GM23338 (cell line): ENCODE data around the gene OMP. TPM values are rescaled to one million over a fixed set of nuclear protein-coding genes. Genes with fewer than 3 reads are reported as not detected.

ENCODE experiments used
- ATAC-seq: fragments of 200-7000 bp; cut with Tn5 transposase; 3 replicates; pipeline ENCODE4 v1.9.1; 2020
- DNase-seq: peaks from one replicate; pipeline ENCODE4 v3.0.0-alpha.2; 2015; ENCODE audit warnings: low spot score
- H2AFZ ChIP-seq: fragments of 200-600 bp; sonication (generic); 2 replicates; pipeline ENCODE4 v1.8.0; 2016; ENCODE audit warnings: antibody characterized with exemption, mild to moderate bottlenecking, moderate library complexity
- H3F3A ChIP-seq: fragments of 200-600 bp; sonication (generic); replicated peaks from 2 replicates; pipeline ENCODE4 v1.8.0; 2017; ENCODE audit warnings: antibody characterized with exemption, mixed run types, low read depth
- H3K27ac ChIP-seq: fragments of 200-600 bp; sonication (generic); 2 replicates; pipeline ENCODE4 v1.6.1; 2016; ENCODE audit warnings: low read depth
- H3K27me3 ChIP-seq: fragments of 200-600 bp; sonication (generic); 2 replicates; pipeline ENCODE4 v1.8.0; 2016; ENCODE audit warnings: mild to moderate bottlenecking, mixed run types, moderate library complexity; ENCODE audit not compliant: insufficient read depth
- H3K36me3 ChIP-seq: fragments of 200-600 bp; sonication (generic); 2 replicates; pipeline ENCODE4 v1.8.0; 2016; ENCODE audit warnings: mild to moderate bottlenecking; ENCODE audit not compliant: insufficient read depth
- H3K4me1 ChIP-seq: fragments of 200-600 bp; sonication (generic); 2 replicates; pipeline ENCODE4 v1.8.0; 2016; ENCODE audit warnings: mild to moderate bottlenecking, moderate library complexity; ENCODE audit not compliant: insufficient read depth
- H3K4me2 ChIP-seq: fragments of 200-600 bp; sonication (generic); 2 replicates; pipeline ENCODE4 v1.7.1; 2017; ENCODE audit warnings: mixed run types
- H3K4me3 ChIP-seq: fragments of 200-600 bp; sonication (generic); 2 replicates; pipeline ENCODE4 v1.6.1; 2016; ENCODE audit warnings: mixed run types
- H3K79me2 ChIP-seq: fragments of 200-600 bp; sonication (generic); replicated peaks from 2 replicates; pipeline ENCODE4 v1.8.0; 2017; ENCODE audit warnings: mild to moderate bottlenecking; ENCODE audit not compliant: insufficient read depth
- H3K9me2 ChIP-seq: fragments of 200-600 bp; sonication (generic); 2 replicates; pipeline ENCODE4 v1.8.0; 2017; ENCODE audit not compliant: insufficient read depth
- H4K20me1 ChIP-seq: fragments of 200-600 bp; sonication (generic); replicated peaks from 2 replicates; pipeline ENCODE4 v1.8.0; 2017; ENCODE audit warnings: mild to moderate bottlenecking; ENCODE audit not compliant: insufficient read depth
- H3K27ac Mint-ChIP-seq: 2 replicates; pipeline ENCODE4 v1.8.0; 2020; ENCODE audit warnings: inconsistent platforms, mild to moderate bottlenecking, moderate library complexity, mixed read lengths
- H3K27me3 Mint-ChIP-seq: 3 replicates; pipeline ENCODE4 v1.8.0; 2022; ENCODE audit warnings: low read depth, mild to moderate bottlenecking, moderate library complexity, mixed read lengths, inconsistent platforms; ENCODE audit not compliant: insufficient read depth, poor library complexity
- H3K36me3 Mint-ChIP-seq: 3 replicates; pipeline ENCODE4 v1.8.0; 2021; ENCODE audit warnings: low read depth, mild to moderate bottlenecking, inconsistent platforms, moderate library complexity, mixed read lengths
- H3K4me1 Mint-ChIP-seq: 3 replicates; pipeline ENCODE4 v1.8.0; 2020; ENCODE audit warnings: mild to moderate bottlenecking, inconsistent platforms, mixed read lengths
- H3K4me3 Mint-ChIP-seq: 3 replicates; pipeline ENCODE4 v1.8.0; 2021; ENCODE audit warnings: moderate library complexity, mild to moderate bottlenecking, inconsistent platforms, mixed read lengths
- H3K9me3 Mint-ChIP-seq: 3 replicates; pipeline ENCODE4 v1.8.0; 2020; ENCODE audit warnings: moderate library complexity, mild to moderate bottlenecking, inconsistent platforms, mixed read lengths
- CREB1 ChIP-seq: fragments of 250-450 bp; sonication (Bioruptor Pico); IDR thresholded peaks from 2 replicates; pipeline ENCODE4 v1.5.0; 2020; ENCODE audit warnings: low read depth, mild to moderate bottlenecking, moderate library complexity
- CTCF ChIP-seq, 2 experiments: fragments of 200-600 bp in 1 of 2; sonication (generic) in 1 of 2; conservative IDR thresholded peaks; 2 replicates each; pipeline versions ENCODE4 v1.5.1 to v1.6.1; 2016 to 2017; ENCODE audit warnings: antibody characterized with exemption in 2 of 2, low read depth in 2 of 2, mild to moderate bottlenecking in 2 of 2, moderate library complexity in 1 of 2
- ETS1 ChIP-seq: IDR thresholded peaks from 2 replicates; pipeline ENCODE4 v1.6.1; 2016; ENCODE audit warnings: antibody characterized with exemption
- EZH2 ChIP-seq: fragments of 200-600 bp; sonication (generic); IDR thresholded peaks from one replicate; pipeline ENCODE4 v1.8.0; 2017; ENCODE audit warnings: antibody characterized with exemption, mild to moderate bottlenecking, low read depth; ENCODE audit not compliant: unreplicated experiment
- EZH2phosphoT487 ChIP-seq: fragments of 200-600 bp; sonication (generic); IDR thresholded peaks from one replicate; pipeline ENCODE4 v1.8.1; 2018; ENCODE audit warnings: antibody characterized with exemption; ENCODE audit not compliant: unreplicated experiment
- JUNB ChIP-seq: IDR thresholded peaks from one replicate; pipeline ENCODE4 v1.6.1; 2016; ENCODE audit warnings: antibody characterized with exemption; ENCODE audit not compliant: unreplicated experiment
- NANOG ChIP-seq: IDR thresholded peaks from 2 replicates; pipeline ENCODE4 v1.6.1; 2016; ENCODE audit warnings: antibody characterized with exemption, borderline replicate concordance
- STAT1 ChIP-seq: IDR thresholded peaks from one replicate; pipeline ENCODE4 v1.6.1; 2016; ENCODE audit warnings: antibody characterized with exemption; ENCODE audit not compliant: unreplicated experiment
- ZNF114 ChIP-seq: fragments of 250-450 bp; sonication (Bioruptor Pico); IDR thresholded peaks from 2 replicates; pipeline ENCODE4 v1.5.0; 2020; ENCODE audit warnings: mild to moderate bottlenecking, moderate library complexity
- ZNF462 ChIP-seq: fragments of 250-450 bp; sonication (Bioruptor Pico); IDR thresholded peaks from 2 replicates; pipeline ENCODE4 v1.5.0; 2020; ENCODE audit warnings: mild to moderate bottlenecking, moderate library complexity
- polyA plus RNA-seq: library from polyadenylated mRNA; unstranded; fragments of >200 nt; fragmentation: Nextera tagmentation; extraction: Ambion mirVana; gene quantifications from 2 replicates; pipeline ENCODE4 v1.2.1, GENCODE V29; 2016
- total RNA-seq: library from RNA; depleted of rRNA; stranded (reverse); fragments of >200 nt; shearing (Covaris generic); gene quantifications from 2 replicates; pipeline ENCODE4 v1.2.3, GENCODE V29; 2014

OMP gene
- total and polyA plus RNA-seq, 2 experiments from 2014 or later = 1.0 TPM; not detected in 1

- TF ChIP-seq ZNF462 (CRISPR knock-in tag) (no peak), ZNF114 (CRISPR knock-in tag) (no peak), CREB1 (CRISPR knock-in tag) (no peak), JUNB (no peak), CTCF (conservative IDR thresholded peaks at IDR 0.05; ENCODE audit: low read depth in 2 of 2) (no peak), NANOG (no peak), EZH2 (no peak)
Observed at GRCh38 chr11:77103319-77103718, 679 bp downstream of the OMP start (continued).

- Histone ChIP-seq H4K20me1 (no peaks in the 10 kb centered on the region), H3K79me2 (no peaks in the 10 kb centered on the region), H3K27ac (no peak overlapping the region), H3K4me3 (no peak overlapping the region), H3K9me2 (0 out of 2 replicates have a peak, but pooled peaks cover 5% of the 10 kb centered on the region), H3F3A (no peaks in the 10 kb centered on the region), H3K27me3 (no peaks in the 10 kb centered on the region), H3K4me1 (no peaks in the 10 kb centered on the region), H3K36me3 (no peaks in the 10 kb centered on the region), H3K4me2 (no peak overlapping the region), H2AFZ (no peak overlapping the region)
- Mint-ChIP-seq H3K36me3 (peaks cover 13% of the 10 kb centered on the region), H3K9me3 (peaks cover 15% of the 10 kb centered on the region), H3K27me3 (peaks cover 15% of the 10 kb centered on the region), H3K4me3 (no peak overlapping the region), H3K4me1 (no peaks in the 10 kb centered on the region; the same call in 2 of the 3 replicates), H3K27ac (no peak overlapping the region)
- ATAC-seq = no peak
- DNase-seq = no peak
- TF ChIP-seq EZH2phosphoT487 (no peak), JUNB (no peak), NANOG (no peak), ETS1 (no peak), STAT1 (no peak)
Observed at GRCh38 chr11:77104727-77105126, 2.1 kb downstream of the OMP start.
